Astrocyte (in vitro differentiated cells and primary cell): ENCODE data around the gene MFN2.

Experiments
- EZH2 ChIP-seq: IDR thresholded peaks from 2 replicates; pipeline ENCODE4 v1.6.1; 2012; ENCODE audit warnings: mild to moderate bottlenecking, low read length, inconsistent platforms; ENCODE audit not compliant: insufficient read depth
- TF ChIP-seq, protein P1 (sequence below): IDR thresholded peaks from 2 replicates; pipeline ENCODE4 v1.5.1; 2011; ENCODE audit warnings: low read depth, mild to moderate bottlenecking, inconsistent platforms, low read length, moderate library complexity; ENCODE audit not compliant: insufficient read depth

DNA sequence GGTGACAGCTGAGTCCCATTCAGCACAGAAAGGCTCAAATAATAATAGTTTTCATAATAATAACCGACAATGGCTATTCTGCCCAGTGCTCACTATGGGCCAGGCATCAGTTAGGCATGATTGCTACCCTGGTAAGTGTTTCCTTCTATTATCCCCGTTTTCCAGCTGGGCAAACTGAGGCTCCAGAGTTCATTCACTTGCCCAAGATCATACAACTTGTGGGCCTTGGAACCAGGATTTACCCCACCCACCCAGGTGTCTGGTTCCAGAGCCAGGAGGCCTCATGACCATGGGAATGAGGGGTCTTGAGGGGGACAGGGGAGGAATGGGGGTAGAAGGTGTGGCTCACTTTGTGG lies 45.2 kb upstream of the MFN2 start:
- TF ChIP-seq, protein P1, sequence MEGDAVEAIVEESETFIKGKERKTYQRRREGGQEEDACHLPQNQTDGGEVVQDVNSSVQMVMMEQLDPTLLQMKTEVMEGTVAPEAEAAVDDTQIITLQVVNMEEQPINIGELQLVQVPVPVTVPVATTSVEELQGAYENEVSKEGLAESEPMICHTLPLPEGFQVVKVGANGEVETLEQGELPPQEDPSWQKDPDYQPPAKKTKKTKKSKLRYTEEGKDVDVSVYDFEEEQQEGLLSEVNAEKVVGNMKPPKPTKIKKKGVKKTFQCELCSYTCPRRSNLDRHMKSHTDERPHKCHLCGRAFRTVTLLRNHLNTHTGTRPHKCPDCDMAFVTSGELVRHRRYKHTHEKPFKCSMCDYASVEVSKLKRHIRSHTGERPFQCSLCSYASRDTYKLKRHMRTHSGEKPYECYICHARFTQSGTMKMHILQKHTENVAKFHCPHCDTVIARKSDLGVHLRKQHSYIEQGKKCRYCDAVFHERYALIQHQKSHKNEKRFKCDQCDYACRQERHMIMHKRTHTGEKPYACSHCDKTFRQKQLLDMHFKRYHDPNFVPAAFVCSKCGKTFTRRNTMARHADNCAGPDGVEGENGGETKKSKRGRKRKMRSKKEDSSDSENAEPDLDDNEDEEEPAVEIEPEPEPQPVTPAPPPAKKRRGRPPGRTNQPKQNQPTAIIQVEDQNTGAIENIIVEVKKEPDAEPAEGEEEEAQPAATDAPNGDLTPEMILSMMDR, result no peak
- no peak for TF ChIP-seq EZH2
